Measurements from ENCODE around the gene AKNA.

DNA sequence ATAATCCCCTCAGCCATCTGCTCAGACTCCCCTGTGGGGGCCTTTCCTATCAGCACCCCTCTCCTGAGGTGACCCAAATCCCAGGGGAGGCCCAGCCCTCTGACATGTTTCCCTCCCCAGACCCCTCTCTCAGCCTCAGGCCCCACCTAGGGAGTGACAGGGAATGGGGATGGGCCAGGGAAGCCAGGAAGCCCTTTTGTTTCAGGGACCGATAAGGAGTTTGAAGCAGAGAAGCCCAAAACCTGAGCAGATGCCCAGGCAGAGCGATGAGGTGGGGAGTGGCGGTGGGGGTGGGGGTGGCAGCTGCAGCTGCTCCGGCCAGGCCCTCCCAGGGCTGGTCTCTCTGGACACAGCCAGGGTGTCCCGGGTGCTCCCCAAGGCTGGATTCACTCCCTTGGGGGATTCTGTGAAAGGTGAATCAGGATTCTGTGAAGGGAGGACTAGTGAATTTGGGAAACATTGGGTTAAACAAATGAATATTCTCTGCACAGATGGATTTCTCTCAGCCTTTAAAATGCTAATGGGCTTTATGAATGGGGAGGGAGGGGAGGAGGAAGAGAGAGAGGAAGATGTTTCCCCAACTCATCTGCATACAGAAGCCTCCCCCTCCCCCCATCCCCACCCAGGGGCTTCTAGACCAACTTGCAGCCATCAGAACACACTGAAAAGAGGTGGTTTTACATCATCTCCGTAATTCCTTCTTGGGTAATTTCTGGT is 17.4 kb downstream of the AKNA start:
- TF ChIP-seq, protein P1, sequence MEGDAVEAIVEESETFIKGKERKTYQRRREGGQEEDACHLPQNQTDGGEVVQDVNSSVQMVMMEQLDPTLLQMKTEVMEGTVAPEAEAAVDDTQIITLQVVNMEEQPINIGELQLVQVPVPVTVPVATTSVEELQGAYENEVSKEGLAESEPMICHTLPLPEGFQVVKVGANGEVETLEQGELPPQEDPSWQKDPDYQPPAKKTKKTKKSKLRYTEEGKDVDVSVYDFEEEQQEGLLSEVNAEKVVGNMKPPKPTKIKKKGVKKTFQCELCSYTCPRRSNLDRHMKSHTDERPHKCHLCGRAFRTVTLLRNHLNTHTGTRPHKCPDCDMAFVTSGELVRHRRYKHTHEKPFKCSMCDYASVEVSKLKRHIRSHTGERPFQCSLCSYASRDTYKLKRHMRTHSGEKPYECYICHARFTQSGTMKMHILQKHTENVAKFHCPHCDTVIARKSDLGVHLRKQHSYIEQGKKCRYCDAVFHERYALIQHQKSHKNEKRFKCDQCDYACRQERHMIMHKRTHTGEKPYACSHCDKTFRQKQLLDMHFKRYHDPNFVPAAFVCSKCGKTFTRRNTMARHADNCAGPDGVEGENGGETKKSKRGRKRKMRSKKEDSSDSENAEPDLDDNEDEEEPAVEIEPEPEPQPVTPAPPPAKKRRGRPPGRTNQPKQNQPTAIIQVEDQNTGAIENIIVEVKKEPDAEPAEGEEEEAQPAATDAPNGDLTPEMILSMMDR (IDR thresholded peaks at IDR 0.05): no peak
- no peak for TF ChIP-seq POLR2A (IDR thresholded peaks at IDR 0.05)
